Measurements from ENCODE around the gene CCL4L2. TPM values are rescaled to one million over a fixed set of nuclear protein-coding genes. Genes with fewer than 3 reads are reported as not detected.

CCL4L2 gene
- total and polyA plus RNA-seq, 2 donors (not counting 3 experiments of a cell fraction or from before 2014, with no cell fraction given) = not detected

DNA sequence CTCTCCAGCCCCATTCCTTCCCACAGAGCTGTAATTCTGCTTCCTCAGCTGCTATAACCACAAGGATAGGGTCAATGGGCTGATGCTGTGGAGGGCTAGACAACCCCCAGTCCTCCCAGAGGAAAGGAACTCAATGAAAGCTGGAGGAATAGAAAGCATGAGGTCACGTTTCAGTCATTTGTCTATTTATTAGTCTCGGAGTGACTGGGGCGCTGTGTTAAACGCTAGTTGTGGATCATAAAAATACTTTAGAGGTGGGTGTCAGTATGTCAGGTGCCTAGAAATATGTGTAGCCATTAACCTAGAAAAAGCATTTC is 13.5 kb upstream of the CCL4L2 start:
- intact Hi-C loops (cut with micrococcal nuclease) = no loop called here
- H2AFZ ChIP-seq (ENCODE audit: low read depth, low read length) = no peak overlapping the region
- POLR2A ChIA-PET = no interaction called here
- H3K4me2 ChIP-seq (ENCODE audit: insufficient read depth, low read length) = no peak overlapping the region
- H3K4me1 ChIP-seq (ENCODE audit: control insufficient read depth, extremely low read depth, insufficient read depth, low read length) = no peaks in the 10 kb centered on the region
- TF ChIP-seq FOS (IDR thresholded peaks at IDR 0.05; ENCODE audit: borderline replicate concordance, insufficient read depth, low read length) (no peak), CTCF (IDR thresholded peaks at IDR 0.05; ENCODE audit: extremely low read depth in 1 of 2, insufficient read depth in 1 of 2, low read depth in 1 of 2, low read length in 2 of 2) (no peak), POLR2AphosphoS5 (IDR thresholded peaks at IDR 0.05; ENCODE audit: insufficient read depth, low read depth, low read length) (no peak), POLR2A (IDR thresholded peaks at IDR 0.05; ENCODE audit: low read depth, low read length) (no peak), JUN (IDR thresholded peaks at IDR 0.05; ENCODE audit: borderline replicate concordance, insufficient read depth, insufficient read length, low read depth) (no peak), MYC (IDR thresholded peaks at IDR 0.05; ENCODE audit: low read depth, low read length) (no peak), GATA2 (IDR thresholded peaks at IDR 0.05; ENCODE audit: insufficient read depth, insufficient read length, low read depth, low read length) (no peak), EZH2 (IDR thresholded peaks at IDR 0.05; ENCODE audit: borderline replicate concordance, low read depth, low read length, severe bottlenecking) (no peak)
- TF ChIP-seq, protein P1, sequence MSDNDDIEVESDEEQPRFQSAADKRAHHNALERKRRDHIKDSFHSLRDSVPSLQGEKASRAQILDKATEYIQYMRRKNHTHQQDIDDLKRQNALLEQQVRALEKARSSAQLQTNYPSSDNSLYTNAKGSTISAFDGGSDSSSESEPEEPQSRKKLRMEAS (IDR thresholded peaks at IDR 0.05; ENCODE audit: insufficient read depth, insufficient read length) = no peak
- H3K27me3 ChIP-seq (ENCODE audit: control insufficient read depth in 2 of 2, insufficient read depth in 2 of 2, low read length in 2 of 2) = no peaks in the 10 kb centered on the region
- no peaks in the 10 kb centered on the region for H3K9me3 ChIP-seq (replicated peaks; ENCODE audit: control insufficient read depth, insufficient read depth, low read length)
- no peak overlapping the region for H3K9ac ChIP-seq (replicated peaks; ENCODE audit: extremely low read depth, insufficient read depth, low read length)
- CTCF ChIA-PET = no interaction called here
- no peaks in the 10 kb centered on the region for H3K79me2 ChIP-seq (ENCODE audit: control insufficient read depth, insufficient read depth, low read length)
- H4K20me1 ChIP-seq (replicated peaks; ENCODE audit: control insufficient read depth, extremely low read depth, insufficient read depth, low read length) = no peaks in the 10 kb centered on the region
- H3K9me1 ChIP-seq (replicated peaks; ENCODE audit: control insufficient read depth, extremely low read depth, insufficient read depth, low read length) = no peaks in the 10 kb centered on the region
- BruUV-seq (replicated peaks) = no TSS peak
- DNase-seq (ENCODE audit: low read depth, low spot score) (no peak), FAIRE-seq (no peak)
- H3K27ac ChIP-seq (ENCODE audit: insufficient read depth, low read depth, low read length) = no peak overlapping the region
- H3K4me3 ChIP-seq (replicated peaks in 1 of 3; ENCODE audit: insufficient read depth in 1 of 3, low read depth in 1 of 3, low read length in 3 of 3) = no peak overlapping the region
- no peaks in the 10 kb centered on the region for H3K36me3 ChIP-seq (ENCODE audit: control insufficient read depth in 2 of 2, extremely low read depth in 1 of 2, insufficient read depth in 2 of 2, low read length in 2 of 2)
- dilution Hi-C loops (cut with MboI; ENCODE audit: extremely low pct_ligation_motif_present, low sequenced_read_pairs) = no loop called here

Measured in endothelial cell of umbilical vein (primary cell).